K562 (cell line): ENCODE results near the gene PGGHG. TPM values are rescaled to one million over a fixed set of nuclear protein-coding genes. Genes with fewer than 3 reads are reported as not detected.

ENCODE experiments used
- BACH1 ChIP-seq: fragments of 200-800 bp; sonication (Bioruptor generic); IDR thresholded peaks from 2 replicates; pipeline ENCODE4 v1.6.1; 2016; ENCODE audit warnings: missing genetic modification characterization, missing compliant biosample characterization
- ETV5 ChIP-seq: sonication (generic); formaldehyde crosslinking; IDR thresholded peaks from 2 replicates; pipeline ENCODE4 v1.4.0; 2020; ENCODE audit warnings: low read depth, mild to moderate bottlenecking, missing genetic modification reagents
- FIP1L1 ChIP-seq: fragments of 200-400 bp; formaldehyde crosslinking; IDR thresholded peaks from 2 replicates; pipeline ENCODE4 v1.6.1; 2018; ENCODE audit warnings: mild to moderate bottlenecking, low read depth, low read length; ENCODE audit not compliant: poor library complexity, severe bottlenecking
- GABPA ChIP-seq: fragments of 200-800 bp; sonication (Bioruptor generic); conservative IDR thresholded peaks from 2 replicates; pipeline ENCODE4 v1.6.1; 2016; ENCODE audit warnings: low read depth, missing genetic modification characterization, missing compliant biosample characterization
- IFI16 ChIP-seq: fragments of 250-450 bp; sonication (Bioruptor Pico); IDR thresholded peaks from 2 replicates; pipeline ENCODE4 v2.1.2; 2022; ENCODE audit warnings: mild to moderate bottlenecking, inconsistent platforms
- JUND ChIP-seq, 2 experiments: IDR thresholded peaks; 2 replicates in 1 of 2; 3 replicates in 1 of 2; pipeline ENCODE4 v1.6.1; 2011; ENCODE audit warnings: borderline replicate concordance in 2 of 2, low read depth in 2 of 2, low read length in 2 of 2, improper control_type of control experiment in 1 of 2, missing biosample characterization in 1 of 2, missing genetic modification characterization in 1 of 2, missing genetic modification reagents in 1 of 2
- MNT ChIP-seq, 2 experiments: fragments of 450-650 bp; conservative IDR thresholded peaks; 2 replicates each; pipeline ENCODE4 v1.6.1; 2017; ENCODE audit warnings: mild to moderate bottlenecking in 2 of 2, moderate library complexity in 2 of 2
- MXD1 ChIP-seq: fragments of 250-450 bp; sonication (Bioruptor Pico); IDR thresholded peaks from 2 replicates; pipeline ENCODE4 v1.8.0; 2021; ENCODE audit warnings: borderline replicate concordance, mild to moderate bottlenecking, moderate library complexity; ENCODE audit not compliant: poor library complexity, severe bottlenecking
- OTX1 ChIP-seq: fragments of 450-650 bp; formaldehyde crosslinking; IDR thresholded peaks from 2 replicates; pipeline ENCODE4 v1.4.0; 2022; ENCODE audit warnings: mild to moderate bottlenecking
- PHTF2 ChIP-seq: fragments of 250-450 bp; sonication (Bioruptor Pico); IDR thresholded peaks from 2 replicates; pipeline ENCODE4 v1.5.0; 2021; ENCODE audit warnings: mild to moderate bottlenecking
- RFX1 ChIP-seq: fragments of 450-650 bp; IDR thresholded peaks from 2 replicates; pipeline ENCODE4 v1.6.1; 2016; ENCODE audit warnings: mild to moderate bottlenecking, moderate library complexity
- SAP30 ChIP-seq: fragments of 200-600 bp; sonication (generic); IDR thresholded peaks from 2 replicates; pipeline ENCODE4 v1.6.1; 2012; ENCODE audit warnings: borderline replicate concordance, low read depth, mild to moderate bottlenecking, moderate library complexity, low read length, control low read depth, inconsistent platforms; ENCODE audit not compliant: insufficient read depth, poor library complexity, severe bottlenecking
- TRIM24 ChIP-seq, 2 experiments: fragments of 450-650 bp; IDR thresholded peaks; 2 replicates each; pipeline ENCODE4 v1.6.1; 2016
- ZNF175 ChIP-seq: fragments of 200-800 bp; sonication (Bioruptor generic); IDR thresholded peaks from 2 replicates; pipeline ENCODE4 v1.6.1; 2016; ENCODE audit warnings: low read depth, mild to moderate bottlenecking, missing genetic modification characterization, missing compliant biosample characterization
- ZNF639 ChIP-seq, 2 experiments: fragments of 200-800 bp in 1 of 2; sonication (Bioruptor generic) in 1 of 2; sonication (generic) in 1 of 2; formaldehyde crosslinking in 1 of 2; IDR thresholded peaks in 1 of 2; conservative IDR thresholded peaks in 1 of 2; 2 replicates each; pipeline versions ENCODE4 v1.5.0 to v1.6.1; 2016 to 2020; ENCODE audit warnings: missing compliant biosample characterization in 1 of 2, missing genetic modification characterization in 1 of 2, missing genetic modification reagents in 1 of 2
- polyA plus RNA-seq, 8 experiments: library from polyadenylated mRNA; depleted of rRNA in 4 of 8; stranded (reverse) in 5 of 8; unstranded in 3 of 8; fragments of >200 nt; fragmentation: Nextera tagmentation in 2 of 8; fragmentation: Illumina TruSeq in 1 of 8; extraction: Ambion mirVana in 2 of 8; extraction: Trizol in 1 of 8; gene quantifications; 2 replicates each; pipeline versions ENCODE4 v1.2.1 to v1.2.3, GENCODE V29; 2011 to 2014; ENCODE audit warnings: inconsistent platforms in 1 of 8, missing spikeins in 1 of 8
- total RNA-seq, 7 experiments: library from RNA; depleted of rRNA in 6 of 7; stranded (reverse); fragments of >200 nt in 6 of 7; fragmentation: Illumina TruSeq in 2 of 7; extraction: Trizol in 2 of 7; gene quantifications; 2 replicates each; pipeline versions ENCODE4 v1.2.1 to v1.2.3, GENCODE V29; 2011 to 2021; ENCODE audit warnings: low replicate concordance in 1 of 7
- TF ChIP-seq, protein P1 (sequence below): fragments of 200-800 bp; sonication (Bioruptor generic); IDR thresholded peaks from 2 replicates; pipeline ENCODE4 v1.6.1; 2017; ENCODE audit warnings: missing genetic modification characterization, missing compliant biosample characterization
- TF ChIP-seq, protein P2 (sequence below): fragments of 250-450 bp; sonication (Bioruptor Pico); IDR thresholded peaks from 2 replicates; pipeline ENCODE4 v1.9.0; 2021; ENCODE audit warnings: mild to moderate bottlenecking
- TF ChIP-seq, protein P3 (sequence below): fragments of 450-650 bp; conservative IDR thresholded peaks from 2 replicates; pipeline ENCODE4 v1.6.1; 2016; ENCODE audit warnings: missing genetic modification characterization, low read depth, mild to moderate bottlenecking, missing compliant biosample characterization, moderate library complexity

PGGHG gene
- total and polyA plus RNA-seq, 9 of the 15 experiments (the other 6 are each of a cell fraction or from before 2014, with no cell fraction given) = 0.38 to 85.1 (median 18.1) TPM

GRCh38 chr11:269146-269890 is 19.6 kb upstream of the PGGHG start (continued):
- TF ChIP-seq, protein P1, sequence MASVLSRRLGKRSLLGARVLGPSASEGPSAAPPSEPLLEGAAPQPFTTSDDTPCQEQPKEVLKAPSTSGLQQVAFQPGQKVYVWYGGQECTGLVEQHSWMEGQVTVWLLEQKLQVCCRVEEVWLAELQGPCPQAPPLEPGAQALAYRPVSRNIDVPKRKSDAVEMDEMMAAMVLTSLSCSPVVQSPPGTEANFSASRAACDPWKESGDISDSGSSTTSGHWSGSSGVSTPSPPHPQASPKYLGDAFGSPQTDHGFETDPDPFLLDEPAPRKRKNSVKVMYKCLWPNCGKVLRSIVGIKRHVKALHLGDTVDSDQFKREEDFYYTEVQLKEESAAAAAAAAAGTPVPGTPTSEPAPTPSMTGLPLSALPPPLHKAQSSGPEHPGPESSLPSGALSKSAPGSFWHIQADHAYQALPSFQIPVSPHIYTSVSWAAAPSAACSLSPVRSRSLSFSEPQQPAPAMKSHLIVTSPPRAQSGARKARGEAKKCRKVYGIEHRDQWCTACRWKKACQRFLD (CRISPR knock-in tag) = peak; percentile 31; the same call in 1 of the 2 replicates
- TF ChIP-seq MXD1 (no peak), ETV5 (0 out of 2 replicates have a peak, but pooled peaks have one; percentile 10), BACH1 (tag) (peak; percentile 21; the same call in 1 of the 2 replicates), OTX1 (0 out of 2 replicates have a peak, but pooled peaks have one; percentile 11), TRIM24 (IDR thresholded peaks at IDR 0.05) (peak; percentile 78 to 84; a peak in 3 of 4 replicates), SAP30 (no peak), ZNF639 (CRISPR knock-in tag; conservative IDR thresholded peaks at IDR 0.05 in 1 of 2, IDR thresholded peaks at IDR 0.05 in 1 of 2) (0 out of 4 replicates have a peak, but pooled peaks of 1 of the 2 experiments have one; percentile 16), ZNF175 (CRISPR knock-in tag) (peak; percentile 84), RFX1 (no peak), JUND (IDR thresholded peaks at IDR 0.05; ENCODE audit: borderline replicate concordance, low read depth, low read length) (peak; percentile 75), JUND (tag; IDR thresholded peaks at IDR 0.05; ENCODE audit: borderline replicate concordance, low read depth, low read length) (peak; percentile 20; the same call in 2 of the 3 replicates), FIP1L1 (no peak), PHTF2 (CRISPR knock-in tag) (no peak), GABPA (tag) (0 out of 2 replicates have a peak, but pooled peaks have one; percentile 33), MNT (conservative IDR thresholded peaks at IDR 0.05) (peak; percentile 51 to 64), IFI16 (no peak)
- TF ChIP-seq, protein P2, sequence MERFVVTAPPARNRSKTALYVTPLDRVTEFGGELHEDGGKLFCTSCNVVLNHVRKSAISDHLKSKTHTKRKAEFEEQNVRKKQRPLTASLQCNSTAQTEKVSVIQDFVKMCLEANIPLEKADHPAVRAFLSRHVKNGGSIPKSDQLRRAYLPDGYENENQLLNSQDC (CRISPR knock-in tag) = no peak
- TF ChIP-seq, protein P3, sequence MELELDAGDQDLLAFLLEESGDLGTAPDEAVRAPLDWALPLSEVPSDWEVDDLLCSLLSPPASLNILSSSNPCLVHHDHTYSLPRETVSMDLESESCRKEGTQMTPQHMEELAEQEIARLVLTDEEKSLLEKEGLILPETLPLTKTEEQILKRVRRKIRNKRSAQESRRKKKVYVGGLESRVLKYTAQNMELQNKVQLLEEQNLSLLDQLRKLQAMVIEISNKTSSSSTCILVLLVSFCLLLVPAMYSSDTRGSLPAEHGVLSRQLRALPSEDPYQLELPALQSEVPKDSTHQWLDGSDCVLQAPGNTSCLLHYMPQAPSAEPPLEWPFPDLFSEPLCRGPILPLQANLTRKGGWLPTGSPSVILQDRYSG (tag) = 0 out of 2 replicates have a peak, but pooled peaks have one; percentile 5
